LNCAP (cell line): ENCODE data around the gene PPP4R2.

Source experiments
- CTCF ChIP-seq: fragments of 450-650 bp; IDR thresholded peaks from 2 replicates; pipeline ENCODE4 v1.5.1; 2017; ENCODE audit warnings: mild to moderate bottlenecking

Gene PPP4R2

GRCh38 chr3:72996473-72997333 is at the start of gene PPP4R2:
Gene PPP4R2 (plus strand): TSS chr3:72996811. CDS start chr3:72997038, 227 bp downstream.
- TF ChIP-seq CTCF, result no peak

GRCh38 chr3:72947715-72948490 is 48.7 kb upstream of the PPP4R2 start:
- no peak for TF ChIP-seq CTCF

GRCh38 chr3:72949016-72949415 is 47.6 kb upstream of the PPP4R2 start:
- no peak for TF ChIP-seq CTCF

- no peak for TF ChIP-seq CTCF
These were observed 46.2 kb upstream of the PPP4R2 start for GRCh38 chr3:72950372-72950771.

GRCh38 chr3:72950801-72951200 is 45.8 kb upstream of the PPP4R2 start:
- no peak for TF ChIP-seq CTCF

- TF ChIP-seq CTCF, result no peak
These were observed 45.3 kb upstream of the PPP4R2 start for GRCh38 chr3:72951259-72951722.

- TF ChIP-seq CTCF, result no peak
These were observed 43.2 kb upstream of the PPP4R2 start for GRCh38 chr3:72953325-72953956.
